Mesenchymal stem cell (in vitro differentiated cells and primary cell): ENCODE data around the gene L2HGDH.

Source experiments
- DNase-seq: peaks from one replicate; pipeline ENCODE4 v3.0.0-alpha.2; 2013
- H2AFZ ChIP-seq: one replicate; pipeline ENCODE4 v1.6.1; 2013; ENCODE audit warnings: low read depth, mild to moderate bottlenecking, control low read depth, inconsistent platforms, low read length, moderate library complexity
- H2AK5ac ChIP-seq: 2 replicates; pipeline ENCODE4 v1.6.1; 2013; ENCODE audit warnings: low read length, moderate library complexity, mild to moderate bottlenecking, inconsistent platforms; ENCODE audit not compliant: severe bottlenecking
- H2BK120ac ChIP-seq: one replicate; pipeline ENCODE4 v1.6.1; 2013; ENCODE audit warnings: low read depth, mild to moderate bottlenecking, inconsistent platforms, low read length, moderate library complexity
- H2BK12ac ChIP-seq, 2 experiments: one replicate each; pipeline ENCODE4 v1.6.1; 2013; ENCODE audit warnings: inconsistent platforms in 2 of 2, low read length in 2 of 2, mild to moderate bottlenecking in 2 of 2, moderate library complexity in 2 of 2, control low read depth in 1 of 2
- H2BK15ac ChIP-seq: one replicate; pipeline ENCODE4 v1.6.1; 2013; ENCODE audit warnings: mild to moderate bottlenecking, low read depth, inconsistent platforms; ENCODE audit not compliant: poor library complexity, severe bottlenecking
- H2BK5ac ChIP-seq: 2 replicates; pipeline ENCODE4 v1.6.1; 2013; ENCODE audit warnings: low read depth, mild to moderate bottlenecking, low read length, control low read depth, inconsistent platforms; ENCODE audit not compliant: poor library complexity, severe bottlenecking
- H3K14ac ChIP-seq, 2 experiments: one replicate each; pipeline ENCODE4 v1.6.1; 2013; ENCODE audit warnings: inconsistent platforms in 2 of 2, low read length in 2 of 2, control low read depth in 1 of 2, mild to moderate bottlenecking in 1 of 2, moderate library complexity in 1 of 2
- H3K18ac ChIP-seq, 2 experiments: one replicate each; pipeline ENCODE4 v1.6.1; 2013; ENCODE audit warnings: inconsistent platforms in 2 of 2, low read length in 2 of 2, control low read depth in 1 of 2, low read depth in 1 of 2, mild to moderate bottlenecking in 1 of 2
- H3K23ac ChIP-seq, 2 experiments: one replicate each; pipeline ENCODE4 v1.6.1; 2013; ENCODE audit warnings: inconsistent platforms in 2 of 2, low read length in 2 of 2, mild to moderate bottlenecking in 2 of 2, moderate library complexity in 2 of 2, control low read depth in 1 of 2
- H3K27ac ChIP-seq: 2 replicates; pipeline ENCODE4 v1.5.1; 2013; ENCODE audit warnings: mild to moderate bottlenecking, moderate library complexity, low read length, control low read depth, inconsistent platforms; ENCODE audit not compliant: poor library complexity, severe bottlenecking
- H3K27me3 ChIP-seq, 2 experiments: 2 replicates each; pipeline versions ENCODE4 v1.6.1 to v1.7.0; 2013; ENCODE audit warnings: low read length in 2 of 2, mild to moderate bottlenecking in 2 of 2, moderate library complexity in 2 of 2, control low read depth in 1 of 2, inconsistent platforms in 1 of 2; ENCODE audit not compliant: control insufficient read depth in 1 of 2, insufficient read depth in 1 of 2
- H3K36me3 ChIP-seq, 2 experiments: 2 replicates each; pipeline versions ENCODE4 v1.6.1 to v1.7.0; 2013; ENCODE audit warnings: low read length in 2 of 2, control low read depth in 1 of 2, inconsistent platforms in 1 of 2, low read depth in 1 of 2, mild to moderate bottlenecking in 1 of 2; ENCODE audit not compliant: insufficient read depth in 2 of 2, control insufficient read depth in 1 of 2
- H3K4ac ChIP-seq, 2 experiments: one replicate each; pipeline ENCODE4 v1.6.1; 2013; ENCODE audit warnings: inconsistent platforms in 2 of 2, low read length in 2 of 2, mild to moderate bottlenecking in 2 of 2, moderate library complexity in 2 of 2, control low read depth in 1 of 2, low read depth in 1 of 2
- H3K4me1 ChIP-seq: 2 replicates; pipeline ENCODE4 v1.6.1; 2013; ENCODE audit warnings: low read depth, low read length, control low read depth; ENCODE audit not compliant: control insufficient read depth, insufficient read depth
- H3K4me2 ChIP-seq: 2 replicates; pipeline ENCODE4 v1.6.1; 2013; ENCODE audit warnings: low read length, mild to moderate bottlenecking, inconsistent platforms; ENCODE audit not compliant: poor library complexity, severe bottlenecking
- H3K4me3 ChIP-seq, 2 experiments: 2 replicates each; pipeline versions ENCODE4 v1.5.1 to v1.7.0; 2013; ENCODE audit warnings: low read length in 2 of 2, mild to moderate bottlenecking in 2 of 2, control low read depth in 1 of 2, low read depth in 1 of 2; ENCODE audit not compliant: insufficient read depth in 1 of 2
- H3K79me1 ChIP-seq: replicated peaks from 2 replicates; pipeline ENCODE4 v1.6.1; 2013; ENCODE audit warnings: mild to moderate bottlenecking, control low read depth, low read length, inconsistent platforms; ENCODE audit not compliant: poor library complexity, severe bottlenecking
- H3K9ac ChIP-seq: 2 replicates; pipeline ENCODE4 v1.7.0; 2013; ENCODE audit warnings: mild to moderate bottlenecking, low read length, moderate library complexity
- H3K9me3 ChIP-seq: 2 replicates; pipeline ENCODE4 v1.7.0; 2013; ENCODE audit warnings: mild to moderate bottlenecking, low read length; ENCODE audit not compliant: control insufficient read depth
- H4K8ac ChIP-seq: one replicate; pipeline ENCODE4 v1.6.1; 2013; ENCODE audit warnings: inconsistent platforms, mild to moderate bottlenecking, low read length, moderate library complexity
- H4K91ac ChIP-seq: one replicate; pipeline ENCODE4 v1.6.1; 2013; ENCODE audit warnings: mild to moderate bottlenecking, low read length, inconsistent platforms
- WGBS: methylation state at CpG from one replicate; pipeline ENCODE4 v1.1.7; 2013; ENCODE audit warnings: mixed read lengths; 5-methylcytosine and 5-hydroxymethylcytosine counted together

The L2HGDH gene

DNA sequence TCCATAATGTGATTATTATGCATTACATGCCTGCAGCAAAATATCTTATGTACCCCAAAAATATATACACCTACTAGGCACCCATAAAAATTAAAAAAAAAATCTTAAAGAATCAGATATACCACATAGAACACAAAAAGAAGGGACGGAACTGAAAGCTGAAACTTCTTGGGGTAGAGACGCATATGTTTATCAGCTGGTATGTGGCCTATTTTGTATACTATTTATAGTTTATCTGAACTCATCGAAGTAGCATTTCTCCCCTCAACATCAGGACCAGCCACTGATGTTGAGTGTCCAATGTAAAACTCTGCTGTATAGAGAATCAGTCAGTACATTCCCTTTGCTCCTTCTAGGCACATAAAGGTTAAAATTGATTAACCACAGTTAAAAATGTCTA is 57.8 kb downstream of the L2HGDH start:
- Histone ChIP-seq H2AFZ (no peak overlapping the region), H2BK15ac (no peak overlapping the region), H2BK120ac (no peak overlapping the region), H3K14ac (no peak overlapping the region), H3K4me2 (no peak overlapping the region), H3K18ac (no peak overlapping the region), H3K4me3 (no peak overlapping the region), H3K9ac (no peak overlapping the region), H3K36me3 (peaks cover 0 to 4% of the 10 kb centered on the region in 2 experiments), H3K27me3 (no peaks in the 10 kb centered on the region), H4K8ac (no peak overlapping the region), H3K27ac (no peak overlapping the region), H3K23ac (no peak overlapping the region), H3K4me1 (no peaks in the 10 kb centered on the region), H3K9me3 (peaks cover 7% of the 10 kb centered on the region), H2BK12ac (no peak overlapping the region), H2AK5ac (no peak overlapping the region), H4K91ac (no peak overlapping the region), H3K4ac (no peak overlapping the region), H2BK5ac (no peak overlapping the region), H3K79me1 (no peaks in the 10 kb centered on the region)
- DNase-seq = no peak
- WGBS = no CpG with 5 or more reads among the region's 3 CpGs

DNA sequence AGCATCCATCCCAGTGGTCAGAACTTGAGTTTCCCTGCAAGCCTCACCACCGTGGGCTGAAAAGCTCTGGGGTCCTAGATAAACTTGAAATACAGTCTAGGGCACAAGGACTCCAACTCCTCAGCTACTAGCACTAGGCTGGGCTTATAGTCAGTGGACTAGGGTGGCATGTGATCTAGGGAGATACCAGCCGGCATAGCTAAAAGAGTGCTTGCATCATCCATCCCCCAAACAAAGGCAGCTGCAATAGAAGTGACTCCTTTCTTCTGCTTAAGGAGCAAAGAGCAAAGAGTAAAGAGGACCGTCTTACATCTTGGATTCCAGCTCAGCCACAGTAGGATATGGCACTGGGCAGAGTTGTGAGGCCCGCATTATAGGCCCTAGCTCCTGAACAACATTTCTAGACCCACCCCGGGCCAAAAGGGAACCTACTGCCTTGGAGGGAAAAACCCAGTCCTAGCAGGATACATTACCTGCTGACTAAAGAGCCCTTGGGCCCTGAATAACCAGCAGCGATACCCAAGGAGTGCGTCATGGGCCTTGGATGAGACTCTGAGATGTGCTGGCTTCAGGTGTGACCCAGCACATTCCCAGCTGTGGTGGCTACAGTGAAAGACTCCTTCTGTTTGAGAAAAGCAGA is 62.8 kb downstream of the L2HGDH start:
- Histone ChIP-seq H2BK15ac (no peak overlapping the region), H4K91ac (no peak overlapping the region), H3K27me3 (no peaks in the 10 kb centered on the region), H2AK5ac (no peak overlapping the region), H3K79me1 (no peaks in the 10 kb centered on the region), H3K18ac (no peak overlapping the region), H3K27ac (no peak overlapping the region), H3K23ac (no peak overlapping the region), H3K4me3 (no peak overlapping the region), H3K9ac (no peak overlapping the region), H3K36me3 (peaks cover 0 to 8% of the 10 kb centered on the region in 2 experiments), H3K9me3 (peaks cover 7% of the 10 kb centered on the region), H2BK120ac (no peak overlapping the region), H3K4me2 (no peak overlapping the region), H2BK12ac (no peak overlapping the region), H2BK5ac (no peak overlapping the region), H3K4me1 (no peaks in the 10 kb centered on the region), H2AFZ (no peak overlapping the region), H4K8ac (no peak overlapping the region), H3K4ac (peak overlapping the region in 1 of 2 experiments; percentile 24), H3K14ac (no peak overlapping the region)
- no peak for DNase-seq
- WGBS = 89% methylated on average over 7 of the region's 7 CpGs

DNA sequence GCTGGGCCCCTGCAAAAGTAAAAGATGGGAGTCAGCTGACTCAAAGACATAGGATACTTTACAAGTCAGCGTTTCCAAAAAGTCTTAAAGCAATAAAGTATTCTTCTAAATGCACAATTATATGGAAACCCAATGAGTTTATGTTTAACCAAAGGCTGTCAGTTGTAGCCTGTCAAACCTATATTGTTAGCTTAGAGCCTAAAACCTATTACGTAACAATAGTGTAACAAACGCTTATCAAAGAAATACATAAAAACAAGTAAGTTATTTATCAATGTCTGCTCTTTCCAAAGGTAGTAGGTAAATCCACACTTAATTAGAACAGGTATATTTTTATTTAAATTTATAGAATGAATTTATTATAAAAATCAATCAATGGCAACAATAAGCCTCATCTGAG is 64.8 kb downstream of the L2HGDH start:
- H3K18ac ChIP-seq = no peak overlapping the region
- 100% methylated on average over 1 of the region's 3 CpGs for WGBS
- H4K91ac ChIP-seq = no peak overlapping the region
- no peak overlapping the region for H2BK5ac ChIP-seq
- no peak overlapping the region for H2BK15ac ChIP-seq
- no peak overlapping the region for H3K27ac ChIP-seq
- no peak overlapping the region for H3K4me3 ChIP-seq
- DNase-seq = no peak
- H3K14ac ChIP-seq = no peak overlapping the region
- no peak overlapping the region for H3K23ac ChIP-seq
- peaks cover 0 to 8% of the 10 kb centered on the region in 2 experiments for H3K36me3 ChIP-seq
- no peak overlapping the region for H2BK120ac ChIP-seq
- no peak overlapping the region for H2AK5ac ChIP-seq
- H3K79me1 ChIP-seq = no peaks in the 10 kb centered on the region
- H2AFZ ChIP-seq = no peak overlapping the region
- no peak overlapping the region for H3K4me2 ChIP-seq
- H3K27me3 ChIP-seq = no peaks in the 10 kb centered on the region
- H3K9me3 ChIP-seq = peaks cover 2% of the 10 kb centered on the region
- no peak overlapping the region for H4K8ac ChIP-seq
- no peaks in the 10 kb centered on the region for H3K4me1 ChIP-seq
- no peak overlapping the region for H3K4ac ChIP-seq
- H3K9ac ChIP-seq = no peak overlapping the region
- no peak overlapping the region for H2BK12ac ChIP-seq

DNA sequence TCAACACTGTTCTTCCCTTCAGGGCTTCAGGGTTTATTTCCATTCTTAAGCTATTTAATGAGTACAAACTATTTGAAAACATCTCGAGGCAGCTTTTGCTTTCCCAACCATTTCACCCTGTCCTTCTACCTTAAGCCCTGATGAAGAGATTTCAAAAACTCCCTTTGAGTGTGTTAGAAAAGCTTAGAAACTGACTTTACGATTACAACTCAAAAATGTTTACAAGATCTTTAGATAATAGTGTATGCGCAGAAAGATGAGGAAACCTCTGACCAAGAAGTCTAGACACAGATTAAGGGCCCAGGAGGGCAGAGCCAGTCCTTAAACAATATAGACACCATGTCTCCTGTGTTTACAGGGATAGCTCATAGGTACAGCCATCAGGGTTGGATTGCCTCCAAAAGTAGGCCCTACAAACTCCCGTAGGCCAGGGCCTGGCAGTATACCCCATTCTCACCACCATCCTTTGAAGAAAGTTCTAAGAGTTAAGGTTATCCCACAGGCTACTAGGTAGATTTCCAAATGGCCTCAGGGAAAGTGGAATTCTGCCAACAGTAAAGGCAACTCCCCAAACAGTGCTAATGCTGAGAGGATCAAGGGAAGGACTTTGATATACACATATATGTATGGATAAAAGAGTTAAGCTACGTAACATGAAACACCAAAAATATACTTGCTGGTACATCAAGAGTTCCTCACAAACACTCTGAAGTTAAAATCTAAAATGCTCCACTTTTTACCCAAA is 69.3 kb downstream of the L2HGDH start:
- no peak overlapping the region for H3K9ac ChIP-seq
- no peak overlapping the region for H2BK5ac ChIP-seq
- H2AFZ ChIP-seq = no peak overlapping the region
- H3K27ac ChIP-seq = no peak overlapping the region
- H3K4me3 ChIP-seq = no peak overlapping the region
- H3K18ac ChIP-seq = no peak overlapping the region
- no peak overlapping the region for H2BK15ac ChIP-seq
- 82% methylated on average over 1 of the region's 5 CpGs for WGBS
- no peak overlapping the region for H2BK12ac ChIP-seq
- no peaks in the 10 kb centered on the region for H3K27me3 ChIP-seq
- H2AK5ac ChIP-seq = no peak overlapping the region
- H3K23ac ChIP-seq = no peak overlapping the region
- no peak overlapping the region for H4K8ac ChIP-seq
- no peak overlapping the region for H2BK120ac ChIP-seq
- no peaks in the 10 kb centered on the region for H3K36me3 ChIP-seq
- no peak overlapping the region for H3K4me2 ChIP-seq
- H3K79me1 ChIP-seq = no peaks in the 10 kb centered on the region
- no peaks in the 10 kb centered on the region for H3K9me3 ChIP-seq
- H3K4ac ChIP-seq = no peak overlapping the region
- no peaks in the 10 kb centered on the region for H3K4me1 ChIP-seq
- peak; percentile 20 for DNase-seq
- H4K91ac ChIP-seq = no peak overlapping the region
- H3K14ac ChIP-seq = no peak overlapping the region
